Measurements from ENCODE around the gene OPCML. TPM values are rescaled to one million over a fixed set of nuclear protein-coding genes. Genes with fewer than 3 reads are reported as not detected.

OPCML gene
- total and polyA plus RNA-seq, 2 experiments from 2014 or later: 1.2 to 4.4 TPM

DNA sequence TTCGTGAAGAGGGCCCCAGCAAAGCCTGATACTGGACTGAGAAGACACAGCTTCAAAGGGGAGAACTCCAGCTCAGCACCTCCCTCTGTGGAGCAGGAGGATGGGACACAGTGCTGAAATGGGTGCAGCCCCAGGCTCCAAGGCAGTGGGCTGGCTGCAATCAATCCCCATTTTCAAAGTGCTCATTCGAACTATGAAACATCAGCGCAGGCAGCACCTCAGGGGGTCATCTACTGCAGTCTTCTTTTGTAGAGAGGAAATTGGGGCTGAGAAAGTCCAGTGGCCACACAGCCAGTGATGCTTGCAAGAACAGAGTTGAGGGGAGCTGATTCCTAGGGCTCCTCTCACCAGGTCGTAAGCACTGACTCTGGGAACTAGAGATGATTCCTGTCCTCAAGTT is 25.1 kb downstream of the OPCML start (continued):
- TF ChIP-seq, protein P1, sequence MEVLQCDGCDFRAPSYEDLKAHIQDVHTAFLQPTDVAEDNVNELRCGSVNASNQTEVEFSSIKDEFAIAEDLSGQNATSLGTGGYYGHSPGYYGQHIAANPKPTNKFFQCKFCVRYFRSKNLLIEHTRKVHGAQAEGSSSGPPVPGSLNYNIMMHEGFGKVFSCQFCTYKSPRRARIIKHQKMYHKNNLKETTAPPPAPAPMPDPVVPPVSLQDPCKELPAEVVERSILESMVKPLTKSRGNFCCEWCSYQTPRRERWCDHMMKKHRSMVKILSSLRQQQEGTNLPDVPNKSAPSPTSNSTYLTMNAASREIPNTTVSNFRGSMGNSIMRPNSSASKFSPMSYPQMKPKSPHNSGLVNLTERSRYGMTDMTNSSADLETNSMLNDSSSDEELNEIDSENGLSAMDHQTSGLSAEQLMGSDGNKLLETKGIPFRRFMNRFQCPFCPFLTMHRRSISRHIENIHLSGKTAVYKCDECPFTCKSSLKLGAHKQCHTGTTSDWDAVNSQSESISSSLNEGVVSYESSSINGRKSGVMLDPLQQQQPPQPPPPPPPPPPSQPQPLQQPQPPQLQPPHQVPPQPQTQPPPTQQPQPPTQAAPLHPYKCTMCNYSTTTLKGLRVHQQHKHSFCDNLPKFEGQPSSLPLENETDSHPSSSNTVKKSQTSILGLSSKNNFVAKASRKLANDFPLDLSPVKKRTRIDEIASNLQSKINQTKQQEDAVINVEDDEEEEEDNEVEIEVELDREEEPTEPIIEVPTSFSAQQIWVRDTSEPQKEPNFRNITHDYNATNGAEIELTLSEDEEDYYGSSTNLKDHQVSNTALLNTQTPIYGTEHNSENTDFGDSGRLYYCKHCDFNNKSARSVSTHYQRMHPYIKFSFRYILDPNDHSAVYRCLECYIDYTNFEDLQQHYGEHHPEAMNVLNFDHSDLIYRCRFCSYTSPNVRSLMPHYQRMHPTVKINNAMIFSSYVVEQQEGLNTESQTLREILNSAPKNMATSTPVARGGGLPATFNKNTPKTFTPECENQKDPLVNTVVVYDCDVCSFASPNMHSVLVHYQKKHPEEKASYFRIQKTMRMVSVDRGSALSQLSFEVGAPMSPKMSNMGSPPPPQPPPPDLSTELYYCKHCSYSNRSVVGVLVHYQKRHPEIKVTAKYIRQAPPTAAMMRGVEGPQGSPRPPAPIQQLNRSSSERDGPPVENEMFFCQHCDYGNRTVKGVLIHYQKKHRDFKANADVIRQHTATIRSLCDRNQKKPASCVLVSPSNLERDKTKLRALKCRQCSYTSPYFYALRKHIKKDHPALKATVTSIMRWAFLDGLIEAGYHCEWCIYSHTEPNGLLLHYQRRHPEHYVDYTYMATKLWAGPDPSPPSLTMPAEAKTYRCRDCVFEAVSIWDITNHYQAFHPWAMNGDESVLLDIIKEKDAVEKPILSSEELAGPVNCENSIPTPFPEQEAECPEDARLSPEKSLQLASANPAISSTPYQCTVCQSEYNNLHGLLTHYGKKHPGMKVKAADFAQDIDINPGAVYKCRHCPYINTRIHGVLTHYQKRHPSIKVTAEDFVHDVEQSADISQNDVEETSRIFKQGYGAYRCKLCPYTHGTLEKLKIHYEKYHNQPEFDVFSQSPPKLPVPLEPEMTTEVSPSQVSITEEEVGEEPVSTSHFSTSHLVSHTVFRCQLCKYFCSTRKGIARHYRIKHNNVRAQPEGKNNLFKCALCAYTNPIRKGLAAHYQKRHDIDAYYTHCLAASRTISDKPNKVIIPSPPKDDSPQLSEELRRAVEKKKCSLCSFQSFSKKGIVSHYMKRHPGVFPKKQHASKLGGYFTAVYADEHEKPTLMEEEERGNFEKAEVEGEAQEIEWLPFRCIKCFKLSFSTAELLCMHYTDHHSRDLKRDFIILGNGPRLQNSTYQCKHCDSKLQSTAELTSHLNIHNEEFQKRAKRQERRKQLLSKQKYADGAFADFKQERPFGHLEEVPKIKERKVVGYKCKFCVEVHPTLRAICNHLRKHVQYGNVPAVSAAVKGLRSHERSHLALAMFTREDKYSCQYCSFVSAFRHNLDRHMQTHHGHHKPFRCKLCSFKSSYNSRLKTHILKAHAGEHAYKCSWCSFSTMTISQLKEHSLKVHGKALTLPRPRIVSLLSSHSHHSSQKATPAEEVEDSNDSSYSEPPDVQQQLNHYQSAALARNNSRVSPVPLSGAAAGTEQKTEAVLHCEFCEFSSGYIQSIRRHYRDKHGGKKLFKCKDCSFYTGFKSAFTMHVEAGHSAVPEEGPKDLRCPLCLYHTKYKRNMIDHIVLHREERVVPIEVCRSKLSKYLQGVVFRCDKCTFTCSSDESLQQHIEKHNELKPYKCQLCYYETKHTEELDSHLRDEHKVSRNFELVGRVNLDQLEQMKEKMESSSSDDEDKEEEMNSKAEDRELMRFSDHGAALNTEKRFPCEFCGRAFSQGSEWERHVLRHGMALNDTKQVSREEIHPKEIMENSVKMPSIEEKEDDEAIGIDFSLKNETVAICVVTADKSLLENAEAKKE (CRISPR knock-in tag; IDR thresholded peaks at IDR 0.05): no peak

DNA sequence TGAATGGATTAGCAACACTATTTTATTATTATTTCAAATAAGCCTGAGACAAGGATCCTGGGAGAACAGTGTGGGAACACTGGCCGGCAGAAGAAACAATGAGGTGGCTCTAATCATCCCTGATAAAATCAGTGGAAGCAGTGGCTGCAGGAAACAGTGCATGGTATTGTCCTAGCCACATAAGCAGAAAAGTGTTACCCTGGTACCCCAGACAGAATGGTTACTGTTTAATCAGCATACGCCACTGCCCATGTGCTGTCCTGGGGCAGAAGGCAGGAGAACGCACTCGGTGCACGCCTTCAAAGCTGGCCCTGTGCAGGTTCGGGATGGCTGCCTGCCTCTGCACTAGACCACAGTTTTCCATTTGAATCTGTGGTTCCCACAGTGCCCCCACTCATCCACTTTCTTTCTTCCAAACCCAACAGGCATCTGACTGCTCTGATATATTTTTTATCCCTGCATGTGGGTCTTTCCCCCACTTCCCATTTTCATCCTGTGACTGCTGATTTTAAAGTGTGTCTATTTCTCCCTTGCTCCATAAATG is 25.7 kb downstream of the OPCML start:
- Histone ChIP-seq H3K27me3 (ENCODE audit: insufficient read depth) (peaks cover 4% of the 10 kb centered on the region; the same call in 1 of the 2 replicates), H3F3A (replicated peaks; ENCODE audit: low read depth) (0 out of 2 replicates have a peak, but pooled peaks cover 7% of the 10 kb centered on the region), H3K27ac (ENCODE audit: low read depth) (no peak overlapping the region), H3K4me1 (ENCODE audit: insufficient read depth) (peaks cover 55% of the 10 kb centered on the region), H3K4me2 (peak overlapping the region; percentile 56), H3K36me3 (ENCODE audit: insufficient read depth) (no peaks in the 10 kb centered on the region), H4K20me1 (replicated peaks; ENCODE audit: insufficient read depth) (no peaks in the 10 kb centered on the region), H3K9me2 (ENCODE audit: insufficient read depth) (peaks cover 13% of the 10 kb centered on the region; the same call in 1 of the 2 replicates), H3K79me2 (replicated peaks; ENCODE audit: insufficient read depth) (peaks cover 20% of the 10 kb centered on the region), H3K4me3 (no peak overlapping the region), H2AFZ (no peak overlapping the region)
- no peak for DNase-seq (ENCODE audit: low spot score)
- peaks cover 2% of the 10 kb centered on the region; the same call in 1 of the 3 replicates for H3K9me3 Mint-ChIP-seq
- H3K27me3 Mint-ChIP-seq (ENCODE audit: insufficient read depth, low read depth, poor library complexity): peaks cover 9% of the 10 kb centered on the region
- H3K4me1 Mint-ChIP-seq: peaks cover 56% of the 10 kb centered on the region
- no peak for ATAC-seq
- H3K4me3 Mint-ChIP-seq: no peak overlapping the region
- H3K36me3 Mint-ChIP-seq (ENCODE audit: low read depth): peaks cover 8% of the 10 kb centered on the region; the same call in 2 of the 3 replicates
- H3K27ac Mint-ChIP-seq: no peak overlapping the region
- TF ChIP-seq, protein P2, sequence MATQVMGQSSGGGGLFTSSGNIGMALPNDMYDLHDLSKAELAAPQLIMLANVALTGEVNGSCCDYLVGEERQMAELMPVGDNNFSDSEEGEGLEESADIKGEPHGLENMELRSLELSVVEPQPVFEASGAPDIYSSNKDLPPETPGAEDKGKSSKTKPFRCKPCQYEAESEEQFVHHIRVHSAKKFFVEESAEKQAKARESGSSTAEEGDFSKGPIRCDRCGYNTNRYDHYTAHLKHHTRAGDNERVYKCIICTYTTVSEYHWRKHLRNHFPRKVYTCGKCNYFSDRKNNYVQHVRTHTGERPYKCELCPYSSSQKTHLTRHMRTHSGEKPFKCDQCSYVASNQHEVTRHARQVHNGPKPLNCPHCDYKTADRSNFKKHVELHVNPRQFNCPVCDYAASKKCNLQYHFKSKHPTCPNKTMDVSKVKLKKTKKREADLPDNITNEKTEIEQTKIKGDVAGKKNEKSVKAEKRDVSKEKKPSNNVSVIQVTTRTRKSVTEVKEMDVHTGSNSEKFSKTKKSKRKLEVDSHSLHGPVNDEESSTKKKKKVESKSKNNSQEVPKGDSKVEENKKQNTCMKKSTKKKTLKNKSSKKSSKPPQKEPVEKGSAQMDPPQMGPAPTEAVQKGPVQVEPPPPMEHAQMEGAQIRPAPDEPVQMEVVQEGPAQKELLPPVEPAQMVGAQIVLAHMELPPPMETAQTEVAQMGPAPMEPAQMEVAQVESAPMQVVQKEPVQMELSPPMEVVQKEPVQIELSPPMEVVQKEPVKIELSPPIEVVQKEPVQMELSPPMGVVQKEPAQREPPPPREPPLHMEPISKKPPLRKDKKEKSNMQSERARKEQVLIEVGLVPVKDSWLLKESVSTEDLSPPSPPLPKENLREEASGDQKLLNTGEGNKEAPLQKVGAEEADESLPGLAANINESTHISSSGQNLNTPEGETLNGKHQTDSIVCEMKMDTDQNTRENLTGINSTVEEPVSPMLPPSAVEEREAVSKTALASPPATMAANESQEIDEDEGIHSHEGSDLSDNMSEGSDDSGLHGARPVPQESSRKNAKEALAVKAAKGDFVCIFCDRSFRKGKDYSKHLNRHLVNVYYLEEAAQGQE (IDR thresholded peaks at IDR 0.05; ENCODE audit: unreplicated experiment): no peak
- TF ChIP-seq ZNF331 (CRISPR knock-in tag; IDR thresholded peaks at IDR 0.05; ENCODE audit: low read depth) (no peak), CREB1 (CRISPR knock-in tag; IDR thresholded peaks at IDR 0.05; ENCODE audit: low read depth) (no peak), JUNB (IDR thresholded peaks at IDR 0.05; ENCODE audit: unreplicated experiment) (no peak)
- TF ChIP-seq, protein P1 (CRISPR knock-in tag; IDR thresholded peaks at IDR 0.05): no peak

All from GM23338 (cell line).